ENCODE results near the gene SIK3.
A peak's percentile ranks its signal among the peaks of the same experiment; 100 is the strongest.

Gene SIK3

GRCh38 chr11:116901964-116902688 is 196.1 kb downstream of the SIK3 start:
- no peak for DNase-seq (ENCODE audit: low read depth in 2 of 3, low spot score in 1 of 3)

- no peak for DNase-seq (ENCODE audit: low read depth in 2 of 3, low spot score in 1 of 3)
Observed at GRCh38 chr11:116901211-116901610, 197.0 kb downstream of the SIK3 start.

GRCh38 chr11:116896211-116896610 is 202.0 kb downstream of the SIK3 start:
- no peak for DNase-seq (ENCODE audit: low read depth in 2 of 3, low spot score in 1 of 3)

- DNase-seq (ENCODE audit: low read depth in 2 of 3, low spot score in 1 of 3) = no peak
Observed at GRCh38 chr11:116895048-116895757, 203.0 kb downstream of the SIK3 start.

- no peak for DNase-seq (ENCODE audit: low read depth in 2 of 3, low spot score in 1 of 3)
Observed at GRCh38 chr11:116893906-116894305, 204.3 kb downstream of the SIK3 start.

- DNase-seq (ENCODE audit: low read depth in 2 of 3, low spot score in 1 of 3) = no peak
Observed at GRCh38 chr11:116893437-116893836, 204.8 kb downstream of the SIK3 start.

- DNase-seq (ENCODE audit: low read depth in 2 of 3, low spot score in 1 of 3) = no peak
Observed at GRCh38 chr11:116892374-116892773, 205.9 kb downstream of the SIK3 start.

GRCh38 chr11:116891746-116892145 is 206.5 kb downstream of the SIK3 start:
- no peak for DNase-seq (ENCODE audit: low read depth in 2 of 3, low spot score in 1 of 3)

- DNase-seq (ENCODE audit: low read depth in 2 of 3, low spot score in 1 of 3) = no peak
Observed at GRCh38 chr11:116890607-116891006, 207.6 kb downstream of the SIK3 start.

GRCh38 chr11:116890193-116890592 is 208.0 kb downstream of the SIK3 start:
- DNase-seq (ENCODE audit: low read depth in 2 of 3, low spot score in 1 of 3) = peak in 1 of 3 donors; percentile 7

- no peak for DNase-seq (ENCODE audit: low read depth in 2 of 3, low spot score in 1 of 3)
Observed at GRCh38 chr11:116888884-116889549, 209.2 kb downstream of the SIK3 start.

- DNase-seq (ENCODE audit: low read depth in 2 of 3, low spot score in 1 of 3) = no peak
Observed at GRCh38 chr11:116888024-116888423, 210.2 kb downstream of the SIK3 start.

- DNase-seq (ENCODE audit: low read depth in 2 of 3, low spot score in 1 of 3) = no peak
Observed at GRCh38 chr11:116885951-116886655, 212.1 kb downstream of the SIK3 start.

- peak in 2 of 3 donors; percentile 1 to 13 for DNase-seq (ENCODE audit: low read depth in 2 of 3, low spot score in 1 of 3)
Observed at GRCh38 chr11:116882386-116882785, 215.8 kb downstream of the SIK3 start.

- DNase-seq (ENCODE audit: low read depth in 2 of 3, low spot score in 1 of 3) = no peak
Observed at GRCh38 chr11:116881143-116881542, 217.1 kb downstream of the SIK3 start.

- no peak for DNase-seq (ENCODE audit: low read depth in 2 of 3, low spot score in 1 of 3)
Observed at GRCh38 chr11:116879800-116880625, 218.2 kb downstream of the SIK3 start.

- no peak for DNase-seq (ENCODE audit: low read depth in 2 of 3, low spot score in 1 of 3)
Observed at GRCh38 chr11:116876656-116877055, 221.6 kb downstream of the SIK3 start.

GRCh38 chr11:116875194-116875593 is 223.0 kb downstream of the SIK3 start:
- no peak for DNase-seq (ENCODE audit: low read depth in 2 of 3, low spot score in 1 of 3)

GRCh38 chr11:116874251-116874650 is 224.0 kb downstream of the SIK3 start:
- no peak for DNase-seq (ENCODE audit: low read depth in 2 of 3, low spot score in 1 of 3)

- DNase-seq (ENCODE audit: low read depth in 2 of 3, low spot score in 1 of 3) = no peak
Observed at GRCh38 chr11:116873381-116873780, 224.8 kb downstream of the SIK3 start.

- no peak for DNase-seq (ENCODE audit: low read depth in 2 of 3, low spot score in 1 of 3)
Observed at GRCh38 chr11:116871248-116871647, 227.0 kb downstream of the SIK3 start.

Measured in stimulated activated CD4-positive, alpha-beta T cell treated with anti-CD3 and anti-CD28 coated beads, Interleukin-12 subunit alpha, Interleukin-12 subunit beta, amount 100 ng/mL, for 48 hours (primary cell).